ENCODE measurements around the gene MRPS5.

- no peak for TF ChIP-seq EZH2 (IDR thresholded peaks at IDR 0.05)
- TF ChIP-seq POLR2AphosphoS5 (IDR thresholded peaks at IDR 0.05; ENCODE audit: borderline replicate concordance, low read depth, low read length) = no peak
Measured at GRCh38 chr2:95042472-95043271, 78.9 kb downstream of the MRPS5 start.
